Measurements from ENCODE around the gene TMPRSS2.

TMPRSS2 gene

DNA sequence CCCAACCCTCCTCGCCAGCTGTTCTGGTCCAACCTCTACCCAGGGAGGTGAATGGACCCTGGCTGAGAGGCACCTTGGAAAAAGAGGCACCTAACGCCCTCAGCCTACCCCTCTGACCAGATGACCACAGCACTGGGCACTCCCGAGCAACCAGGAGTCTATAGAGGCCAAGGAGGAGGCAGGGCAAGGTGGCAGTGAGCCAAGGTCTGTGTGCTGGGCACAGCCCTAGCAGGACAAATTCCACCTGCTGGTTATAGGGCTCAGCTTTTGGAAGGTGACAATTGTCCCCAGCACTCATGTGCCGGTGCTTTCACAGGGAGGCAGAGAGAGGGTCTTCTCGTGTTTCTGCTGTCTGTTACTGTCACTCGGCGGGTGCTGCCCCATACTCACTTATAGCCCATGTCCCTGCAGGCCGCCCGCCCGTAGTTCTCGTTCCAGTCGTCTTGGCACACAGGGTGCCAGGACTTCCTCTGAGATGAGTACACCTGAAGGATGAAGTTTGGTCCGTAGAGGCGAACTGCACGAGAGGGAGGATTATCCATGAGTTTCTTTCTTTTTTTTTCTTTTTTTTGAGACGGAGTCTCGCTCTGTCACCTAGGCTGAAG is 27.8 kb downstream of the TMPRSS2 start:
- Histone ChIP-seq H3K4ac (ENCODE audit: low read depth, low read length) (no peak overlapping the region), H4K12ac (ENCODE audit: low read depth, low read length) (no peak overlapping the region), H3K79me1 (ENCODE audit: low read length) (no peaks in the 10 kb centered on the region), H3K27me3 (ENCODE audit: insufficient read depth, low read length) (no peaks in the 10 kb centered on the region), H3K9me3 (ENCODE audit: insufficient read depth, low read depth, low read length) (no peaks in the 10 kb centered on the region), H3K14ac (ENCODE audit: low read length) (no peak overlapping the region), H3K9ac (ENCODE audit: low read length) (no peak overlapping the region), H2BK5ac (ENCODE audit: low read depth, low read length, poor library complexity) (no peak overlapping the region), H3K18ac (ENCODE audit: low read length) (no peak overlapping the region), H2BK12ac (ENCODE audit: low read length) (no peak overlapping the region), H4K91ac (ENCODE audit: low read depth, low read length) (no peak overlapping the region), H2BK120ac (ENCODE audit: insufficient read depth, low read length, poor library complexity) (no peak overlapping the region), H4K8ac (ENCODE audit: low read depth, low read length) (no peak overlapping the region), H3K36me3 (ENCODE audit: control insufficient read depth in 1 of 2, insufficient read depth in 2 of 2, low read length in 2 of 2) (no peaks in the 10 kb centered on the region), H3K4me2 (ENCODE audit: low read length) (no peak overlapping the region), H2AFZ (ENCODE audit: insufficient read depth, low read length, poor library complexity) (no peak overlapping the region), H3K27ac (ENCODE audit: low read depth, low read length) (no peak overlapping the region), H3K23ac (ENCODE audit: low read length) (no peak overlapping the region), H3K4me3 (ENCODE audit: low read depth, low read length) (no peak overlapping the region), H2AK5ac (ENCODE audit: low read length) (no peak overlapping the region), H3K4me1 (ENCODE audit: control insufficient read depth in 1 of 2, insufficient read depth in 2 of 2, low read length in 2 of 2) (peaks cover 14 to 15% of the 10 kb centered on the region in 2 experiments), H3K79me2 (ENCODE audit: control insufficient read depth, insufficient read depth, low read length, poor library complexity) (no peaks in the 10 kb centered on the region)
- no peak for DNase-seq
- no CpG with 5 or more reads among the region's 17 CpGs for WGBS (ENCODE audit: extremely low coverage, insufficient coverage, insufficient read length)

DNA sequence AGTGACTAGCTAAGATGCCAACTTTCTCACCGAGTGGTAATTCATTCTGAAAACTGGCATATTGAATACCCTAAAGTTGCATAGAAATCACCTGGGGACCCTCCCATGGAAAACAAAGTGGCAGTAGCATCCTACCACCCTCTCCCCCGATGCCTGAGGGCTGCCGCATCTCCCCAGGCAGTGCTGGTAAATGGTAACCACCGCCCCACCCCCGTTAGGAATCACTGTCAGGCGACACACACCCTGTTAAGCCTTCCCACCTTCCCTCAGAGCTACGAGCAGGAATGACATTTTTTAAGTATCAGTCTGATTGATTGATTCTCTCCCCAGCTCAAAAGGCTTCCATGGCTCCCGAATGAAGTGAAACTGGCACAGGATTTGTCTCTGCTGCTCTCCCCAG is 28.3 kb downstream of the TMPRSS2 start:
- Histone ChIP-seq H3K79me2 (ENCODE audit: control insufficient read depth, insufficient read depth, low read length, poor library complexity) (no peaks in the 10 kb centered on the region), H3K27me3 (ENCODE audit: insufficient read depth, low read length) (no peaks in the 10 kb centered on the region), H2AFZ (ENCODE audit: insufficient read depth, low read length, poor library complexity) (no peak overlapping the region), H2BK12ac (ENCODE audit: low read length) (no peak overlapping the region), H2BK5ac (ENCODE audit: low read depth, low read length, poor library complexity) (no peak overlapping the region), H3K9me3 (ENCODE audit: insufficient read depth, low read depth, low read length) (no peaks in the 10 kb centered on the region), H4K91ac (ENCODE audit: low read depth, low read length) (no peak overlapping the region), H4K8ac (ENCODE audit: low read depth, low read length) (no peak overlapping the region), H3K4ac (ENCODE audit: low read depth, low read length) (no peak overlapping the region), H3K23ac (ENCODE audit: low read length) (no peak overlapping the region), H4K12ac (ENCODE audit: low read depth, low read length) (no peak overlapping the region), H2AK5ac (ENCODE audit: low read length) (no peak overlapping the region), H3K4me2 (ENCODE audit: low read length) (no peak overlapping the region), H3K9ac (ENCODE audit: low read length) (peak overlapping the region; percentile 13), H3K36me3 (ENCODE audit: control insufficient read depth in 1 of 2, insufficient read depth in 2 of 2, low read length in 2 of 2) (no peaks in the 10 kb centered on the region), H2BK120ac (ENCODE audit: insufficient read depth, low read length, poor library complexity) (no peak overlapping the region), H3K14ac (ENCODE audit: low read length) (no peak overlapping the region), H3K79me1 (ENCODE audit: low read length) (no peaks in the 10 kb centered on the region), H3K18ac (ENCODE audit: low read length) (no peak overlapping the region), H3K4me3 (ENCODE audit: low read depth, low read length) (no peak overlapping the region), H3K27ac (ENCODE audit: low read depth, low read length) (no peak overlapping the region), H3K4me1 (ENCODE audit: control insufficient read depth in 1 of 2, insufficient read depth in 2 of 2, low read length in 2 of 2) (peaks cover 14 to 15% of the 10 kb centered on the region in 2 experiments)
- no peak for DNase-seq
- no CpG with 5 or more reads among the region's 8 CpGs for WGBS (ENCODE audit: extremely low coverage, insufficient coverage, insufficient read length)

DNA sequence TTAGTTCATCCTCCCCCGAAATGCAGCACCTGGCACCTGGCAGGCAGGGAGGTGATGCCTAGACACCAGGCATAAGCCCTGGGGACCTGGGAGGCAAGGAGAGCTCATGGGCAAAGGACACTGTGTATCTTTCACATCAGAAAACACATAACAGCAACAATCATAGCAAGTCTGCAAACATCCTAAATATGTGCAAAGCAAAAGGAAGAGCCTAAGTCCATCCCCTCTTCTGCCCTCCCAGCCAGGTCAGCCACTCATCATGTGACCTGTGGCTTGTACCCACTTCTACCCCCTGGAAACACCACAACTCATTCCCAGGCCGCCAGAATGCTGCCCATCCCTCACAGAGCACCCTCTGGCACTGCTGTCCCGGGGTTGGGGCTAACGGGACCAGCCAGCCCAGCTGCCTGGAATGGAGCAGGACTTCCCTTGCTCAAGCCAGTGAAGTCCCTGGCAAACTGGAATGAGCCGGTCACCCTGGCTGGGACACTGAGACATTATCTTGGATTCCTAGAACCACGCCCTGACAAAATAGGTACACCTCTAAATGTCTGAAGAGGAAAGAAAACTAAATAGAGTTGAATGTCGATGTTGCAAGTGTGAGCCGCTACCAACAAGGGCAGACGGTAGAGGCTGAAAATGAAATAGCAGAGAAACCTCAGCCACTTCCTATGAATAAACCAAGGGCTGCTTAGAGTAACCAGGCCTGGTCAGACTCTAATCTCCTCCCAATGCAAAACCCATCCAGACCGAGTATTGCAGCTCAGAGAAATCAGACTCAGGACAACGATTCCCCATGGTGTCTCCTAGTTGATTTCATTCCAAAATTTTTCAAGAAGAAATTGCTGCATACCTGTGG is 29.4 kb downstream of the TMPRSS2 start:
- no CpG with 5 or more reads among the region's 11 CpGs for WGBS (ENCODE audit: extremely low coverage, insufficient coverage, insufficient read length)
- H2BK12ac ChIP-seq (ENCODE audit: low read length) = no peak overlapping the region
- peak; percentile 94 to 97 for DNase-seq
- H3K18ac ChIP-seq (ENCODE audit: low read length) = no peak overlapping the region
- H4K12ac ChIP-seq (ENCODE audit: low read depth, low read length) = no peak overlapping the region
- no peaks in the 10 kb centered on the region for H3K79me2 ChIP-seq (ENCODE audit: control insufficient read depth, insufficient read depth, low read length, poor library complexity)
- H3K9me3 ChIP-seq (ENCODE audit: insufficient read depth, low read depth, low read length) = no peaks in the 10 kb centered on the region
- no peaks in the 10 kb centered on the region for H3K27me3 ChIP-seq (ENCODE audit: insufficient read depth, low read length)
- H3K23ac ChIP-seq (ENCODE audit: low read length) = no peak overlapping the region
- H3K27ac ChIP-seq (ENCODE audit: low read depth, low read length) = no peak overlapping the region
- H3K36me3 ChIP-seq (ENCODE audit: control insufficient read depth in 1 of 2, insufficient read depth in 2 of 2, low read length in 2 of 2) = no peaks in the 10 kb centered on the region
- H4K91ac ChIP-seq (ENCODE audit: low read depth, low read length) = no peak overlapping the region
- H3K79me1 ChIP-seq (ENCODE audit: low read length) = no peaks in the 10 kb centered on the region
- H3K4me1 ChIP-seq (ENCODE audit: control insufficient read depth in 1 of 2, insufficient read depth in 2 of 2, low read length in 2 of 2) = peaks cover 14 to 15% of the 10 kb centered on the region in 2 experiments
- H2AK5ac ChIP-seq (ENCODE audit: low read length) = no peak overlapping the region
- no peak overlapping the region for H2BK5ac ChIP-seq (ENCODE audit: low read depth, low read length, poor library complexity)
- H4K8ac ChIP-seq (ENCODE audit: low read depth, low read length) = no peak overlapping the region
- peak overlapping the region; percentile 24 for H3K4me2 ChIP-seq (ENCODE audit: low read length)
- no peak overlapping the region for H2AFZ ChIP-seq (ENCODE audit: insufficient read depth, low read length, poor library complexity)
- H3K4me3 ChIP-seq (ENCODE audit: low read depth, low read length) = no peak overlapping the region
- H3K9ac ChIP-seq (ENCODE audit: low read length) = no peak overlapping the region
- H3K14ac ChIP-seq (ENCODE audit: low read length) = no peak overlapping the region
- H2BK120ac ChIP-seq (ENCODE audit: insufficient read depth, low read length, poor library complexity) = no peak overlapping the region
- H3K4ac ChIP-seq (ENCODE audit: low read depth, low read length) = no peak overlapping the region

DNA sequence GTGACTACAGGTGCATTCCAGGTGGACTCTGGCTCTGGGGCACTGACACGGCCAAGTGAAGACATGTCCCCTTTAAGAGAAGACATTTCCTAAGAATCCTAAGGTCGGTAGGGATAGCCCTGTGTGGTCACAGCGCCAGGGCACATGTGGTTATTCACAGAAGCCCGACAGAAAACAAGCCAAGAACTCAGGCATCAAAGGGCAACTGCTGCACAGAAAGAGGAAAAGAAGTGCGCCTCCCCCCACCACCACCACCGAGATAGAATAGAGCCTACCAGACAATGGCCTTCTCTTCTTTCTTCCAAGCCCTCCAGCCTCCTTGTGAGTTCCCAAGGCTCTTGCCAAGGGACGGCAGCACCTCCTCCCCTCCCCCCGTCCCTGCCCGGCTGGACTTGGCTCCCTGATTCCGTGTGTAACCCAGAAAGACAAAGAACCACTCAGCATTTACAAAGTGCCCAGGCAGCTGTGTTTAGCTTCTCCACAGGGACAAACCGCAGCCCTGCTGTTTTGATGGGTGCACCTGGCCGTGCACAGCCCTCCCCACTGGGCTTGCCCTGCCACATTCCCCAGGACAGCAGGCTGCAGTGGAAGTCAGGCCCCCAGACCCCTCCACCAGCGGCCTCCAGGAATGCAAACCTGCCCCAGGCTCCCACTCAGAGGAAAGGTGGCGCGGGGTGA is 30.2 kb downstream of the TMPRSS2 start:
- Histone ChIP-seq H4K8ac (ENCODE audit: low read depth, low read length) (no peak overlapping the region), H3K27me3 (ENCODE audit: insufficient read depth, low read length) (no peaks in the 10 kb centered on the region), H3K23ac (ENCODE audit: low read length) (no peak overlapping the region), H3K9ac (ENCODE audit: low read length) (no peak overlapping the region), H3K4ac (ENCODE audit: low read depth, low read length) (no peak overlapping the region), H3K14ac (ENCODE audit: low read length) (no peak overlapping the region), H3K4me1 (ENCODE audit: control insufficient read depth in 1 of 2, insufficient read depth in 2 of 2, low read length in 2 of 2) (peaks cover 14 to 15% of the 10 kb centered on the region in 2 experiments), H4K91ac (ENCODE audit: low read depth, low read length) (no peak overlapping the region), H3K79me2 (ENCODE audit: control insufficient read depth, insufficient read depth, low read length, poor library complexity) (no peaks in the 10 kb centered on the region), H4K12ac (ENCODE audit: low read depth, low read length) (no peak overlapping the region), H3K9me3 (ENCODE audit: insufficient read depth, low read depth, low read length) (no peaks in the 10 kb centered on the region), H3K4me3 (ENCODE audit: low read depth, low read length) (no peak overlapping the region), H3K18ac (ENCODE audit: low read length) (no peak overlapping the region), H2AFZ (ENCODE audit: insufficient read depth, low read length, poor library complexity) (no peak overlapping the region), H3K79me1 (ENCODE audit: low read length) (no peaks in the 10 kb centered on the region), H2BK12ac (ENCODE audit: low read length) (no peak overlapping the region), H2BK120ac (ENCODE audit: insufficient read depth, low read length, poor library complexity) (no peak overlapping the region), H2BK5ac (ENCODE audit: low read depth, low read length, poor library complexity) (no peak overlapping the region), H2AK5ac (ENCODE audit: low read length) (no peak overlapping the region), H3K27ac (ENCODE audit: low read depth, low read length) (no peak overlapping the region), H3K36me3 (ENCODE audit: control insufficient read depth in 1 of 2, insufficient read depth in 2 of 2, low read length in 2 of 2) (no peaks in the 10 kb centered on the region), H3K4me2 (ENCODE audit: low read length) (peak overlapping the region; percentile 24)
- no CpG with 5 or more reads among the region's 15 CpGs for WGBS (ENCODE audit: extremely low coverage, insufficient coverage, insufficient read length)
- peak; percentile 80 to 81 for DNase-seq

All from trophoblast cell (in vitro differentiated cells and primary cell).